GM12878 (cell line): ENCODE data around the gene TMOD2. TPM values are rescaled to one million over a fixed set of nuclear protein-coding genes. Genes with fewer than 3 reads are reported as not detected.

ENCODE experiments used
- ATAC-seq: fragments of 200-7000 bp; cut with Tn5 transposase; 3 replicates; pipeline ENCODE4 v1.9.1; 2020; ENCODE audit warnings: mild to moderate bottlenecking, moderate library complexity
- BruUV-seq: library from RNA; stranded (reverse); fragments of 400-500 nt; replicated peaks from 2 replicates; lab custom pipeline; 2021; lab: Mats Ljungman, UMichigan
- CTCF ChIA-PET: fragments of 300-600 bp; sonication (Branson Sonifier 250); formaldehyde crosslinking; extraction: SDS; loops from one replicate; lab custom pipeline; 2021; ENCODE audit warnings: inconsistent platforms; lab: Yijun Ruan, JAX
- POLR2A ChIA-PET: fragments of 350-600 bp; formaldehyde crosslinking; extraction: SDS; loops from one replicate; lab custom pipeline; 2021; ENCODE audit warnings: inconsistent platforms; lab: Charles Lee
- RAD21 ChIA-PET: fragments of 300-600 bp; sonication (Branson Sonifier 250); formaldehyde crosslinking; loops from one replicate; lab custom pipeline; 2023; ENCODE audit warnings: antibody characterized with exemption; ENCODE audit not compliant: unreplicated experiment; lab: Charles Lee
- SMC1A ChIA-PET: fragments of 300-600 bp; sonication (Branson Sonifier 250); formaldehyde crosslinking; loops from one replicate; lab custom pipeline; 2023; ENCODE audit not compliant: unreplicated experiment, uncharacterized antibody; lab: Charles Lee
- DNase-seq: peaks from one replicate; pipeline ENCODE4 v3.0.0-alpha.2; 2011; ENCODE audit warnings: low read depth, low spot score
- FAIRE-seq: peaks from 3 replicates; lab custom pipeline; 2011; peaks lifted over from hg19 to GRCh38; lab: Jason Lieb, UNC
- H2AFZ ChIP-seq: 2 replicates; pipeline ENCODE4 v1.6.0; 2011; ENCODE audit warnings: low read depth, low read length, control low read depth; ENCODE audit not compliant: control insufficient read depth
- H3K27ac ChIP-seq: 2 replicates; pipeline ENCODE4 v1.5.1; 2011; ENCODE audit warnings: control low read depth; ENCODE audit not compliant: control insufficient read depth, insufficient read depth
- H3K27me3 ChIP-seq, 2 experiments: replicated peaks in 1 of 2; 2 replicates each; pipeline versions ENCODE4 v1.6.0 to v1.6.1; 2011; ENCODE audit warnings: low read length in 1 of 2; ENCODE audit not compliant: control insufficient read depth in 2 of 2, insufficient read depth in 2 of 2
- H3K36me3 ChIP-seq, 2 experiments: 2 replicates each; pipeline ENCODE4 v1.5.1; 2011; ENCODE audit warnings: low read length in 1 of 2; ENCODE audit not compliant: control insufficient read depth in 2 of 2, insufficient read depth in 2 of 2
- H3K4me1 ChIP-seq: 2 replicates; pipeline ENCODE4 v1.6.1; 2011; ENCODE audit warnings: mild to moderate bottlenecking, low read length, moderate library complexity, mixed read lengths; ENCODE audit not compliant: control insufficient read depth, insufficient read depth
- H3K4me2 ChIP-seq: 2 replicates; pipeline ENCODE4 v1.6.0; 2011; ENCODE audit warnings: control low read depth; ENCODE audit not compliant: control insufficient read depth, insufficient read depth
- H3K4me3 ChIP-seq: fragments of 200-600 bp; sonication (generic); 2 replicates; pipeline ENCODE4 v1.5.1; 2016
- H3K79me2 ChIP-seq: 2 replicates; pipeline ENCODE4 v1.6.0; 2011; ENCODE audit warnings: low read length; ENCODE audit not compliant: control insufficient read depth, insufficient read depth
- H3K9ac ChIP-seq: 2 replicates; pipeline ENCODE4 v1.8.0; 2011; ENCODE audit warnings: low read length, control low read depth, mixed read lengths; ENCODE audit not compliant: control insufficient read depth, insufficient read depth
- H3K9me3 ChIP-seq: replicated peaks from 3 replicates; pipeline ENCODE4 v1.5.1; 2011; ENCODE audit warnings: mild to moderate bottlenecking, low read length; ENCODE audit not compliant: control insufficient read depth, insufficient read depth
- H4K20me1 ChIP-seq: 2 replicates; pipeline ENCODE4 v1.6.0; 2011; ENCODE audit not compliant: control insufficient read depth, insufficient read depth
- EP300 ChIP-seq, 2 experiments: fragments of 150-350 bp in 1 of 2; IDR thresholded peaks; 2 replicates each; pipeline ENCODE4 v1.6.1; 2011 to 2012; ENCODE audit warnings: low read depth in 2 of 2, low read length in 2 of 2, borderline replicate concordance in 1 of 2, improper control_type of control experiment in 1 of 2, inconsistent platforms in 1 of 2; ENCODE audit not compliant: control insufficient read depth in 1 of 2
- KDM1A ChIP-seq: fragments of 200-600 bp; sonication (generic); IDR thresholded peaks from 2 replicates; pipeline ENCODE4 v1.6.1; 2016; ENCODE audit warnings: borderline replicate concordance
- MEF2B ChIP-seq: fragments of 450-650 bp; IDR thresholded peaks from 2 replicates; pipeline ENCODE4 v1.6.1; 2018; ENCODE audit warnings: mild to moderate bottlenecking, moderate library complexity; ENCODE audit not compliant: partially characterized antibody, poor library complexity, severe bottlenecking
- MYC ChIP-seq: IDR thresholded peaks from 2 replicates; pipeline ENCODE4 v1.6.1; 2011; ENCODE audit warnings: mild to moderate bottlenecking, low read length, moderate library complexity, inconsistent platforms; ENCODE audit not compliant: insufficient read depth, insufficient replicate concordance, insufficient read length, severe bottlenecking
- NR2C1 ChIP-seq: fragments of 450-650 bp; IDR thresholded peaks from 2 replicates; pipeline ENCODE4 v1.6.1; 2017; ENCODE audit warnings: antibody characterized with exemption, mild to moderate bottlenecking, moderate library complexity
- SPI1 ChIP-seq: IDR thresholded peaks from 2 replicates; pipeline ENCODE4 v1.6.1; 2011; ENCODE audit warnings: low read depth, mild to moderate bottlenecking, low read length, moderate library complexity, borderline replicate concordance; ENCODE audit not compliant: insufficient read depth
- SREBF2 ChIP-seq: IDR thresholded peaks from 2 replicates; pipeline ENCODE4 v1.6.1; 2012; ENCODE audit warnings: mild to moderate bottlenecking, low read length
- whole genome bisulfite sequencing: methylation state at CpG from one replicate; pipeline ENCODE4 v1.1.6; 2016; ENCODE audit warnings: low lambda C conversion rate; ENCODE audit not compliant: insufficient replicate concordance, insufficient coverage; ENCODE audit errors: missing lambda C conversion rate; 5-methylcytosine and 5-hydroxymethylcytosine counted together
- in situ Hi-C: fragments of 300-500 bp; cut with MboI; formaldehyde crosslinking; loops from 9 replicates; pipeline ENCODE4 v1.14.3; 2018; ENCODE audit warnings: mixed read lengths
- intact Hi-C: fragments of 100-400 bp; cut with micrococcal nuclease; formaldehyde crosslinking; loops from one replicate; pipeline ENCODE4 v1.14.2; 2022; ENCODE audit not compliant: unreplicated experiment
- polyA plus RNA-seq, 11 experiments: library from polyadenylated mRNA; depleted of rRNA in 4 of 11; unstranded in 6 of 11; stranded (reverse) in 5 of 11; fragments of >200 nt; fragmentation: Nextera tagmentation in 4 of 11; fragmentation: Illumina TruSeq in 1 of 11; extraction: Ambion mirVana in 4 of 11; extraction: Trizol in 1 of 11; gene quantifications; 1 replicate in 1 of 11; 2 replicates in 10 of 11; pipeline versions ENCODE4 v1.2.1 to v1.2.3, GENCODE V29; 2011 to 2016; ENCODE audit warnings: inconsistent platforms in 2 of 11, missing spikeins in 2 of 11, low read depth in 1 of 11
- total RNA-seq, 4 experiments: library from RNA; depleted of rRNA in 3 of 4; stranded (reverse); fragments of >200 nt in 3 of 4; fragmentation: Illumina TruSeq in 1 of 4; extraction: Trizol in 1 of 4; gene quantifications; 2 replicates each; pipeline versions ENCODE4 v1.2.1 to v1.2.3, GENCODE V29; 2013 to 2021
- TF ChIP-seq, protein P1 (sequence below): fragments of 450-650 bp; IDR thresholded peaks from 2 replicates; pipeline ENCODE4 v1.6.1; 2017; ENCODE audit warnings: antibody characterized with exemption, mild to moderate bottlenecking, moderate library complexity
- TF ChIP-seq, protein P2 (sequence below): IDR thresholded peaks from 2 replicates; pipeline ENCODE4 v1.6.1; 2012; ENCODE audit warnings: low read depth, low read length, improper control_type of control experiment
- TF ChIP-seq, protein P3 (sequence below): fragments of 450-650 bp; formaldehyde crosslinking; IDR thresholded peaks from 2 replicates; pipeline ENCODE4 v1.4.0; 2020; ENCODE audit warnings: mild to moderate bottlenecking, moderate library complexity
- TF ChIP-seq, protein P4 (sequence below): IDR thresholded peaks from 2 replicates; pipeline ENCODE4 v1.6.1; 2012; ENCODE audit warnings: low read length, inconsistent platforms

Gene TMOD2
- total and polyA plus RNA-seq, 10 of the 15 experiments (the other 5 are each of a cell fraction or from before 2014, with no cell fraction given): 0.61 to 15.2 (median 6.3) TPM

DNA sequence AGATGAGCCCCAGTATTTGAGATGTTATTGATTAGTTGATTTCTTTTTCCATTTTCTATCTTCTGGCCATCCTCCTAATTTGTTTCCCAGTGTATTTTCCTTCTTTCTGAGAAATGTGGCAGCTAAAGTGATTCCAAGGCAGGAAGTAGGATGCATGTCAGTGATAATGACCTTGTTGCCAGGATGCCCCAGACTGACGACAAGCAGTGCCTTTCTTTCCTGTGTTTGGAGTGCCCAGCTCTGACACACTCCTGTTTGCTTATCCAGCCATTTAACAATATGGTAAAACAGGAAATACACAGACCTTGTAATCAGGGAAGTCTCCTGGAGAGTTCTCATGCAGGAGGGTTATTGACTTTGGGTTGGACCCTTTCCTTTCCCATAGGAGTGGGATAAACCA lies 20.4 kb downstream of the TMOD2 start (continued):
- no peak for TF ChIP-seq EP300 (IDR thresholded peaks at IDR 0.05; ENCODE audit: borderline replicate concordance in 1 of 2, control insufficient read depth in 1 of 2, low read depth in 2 of 2, low read length in 2 of 2)
- TF ChIP-seq, protein P1, sequence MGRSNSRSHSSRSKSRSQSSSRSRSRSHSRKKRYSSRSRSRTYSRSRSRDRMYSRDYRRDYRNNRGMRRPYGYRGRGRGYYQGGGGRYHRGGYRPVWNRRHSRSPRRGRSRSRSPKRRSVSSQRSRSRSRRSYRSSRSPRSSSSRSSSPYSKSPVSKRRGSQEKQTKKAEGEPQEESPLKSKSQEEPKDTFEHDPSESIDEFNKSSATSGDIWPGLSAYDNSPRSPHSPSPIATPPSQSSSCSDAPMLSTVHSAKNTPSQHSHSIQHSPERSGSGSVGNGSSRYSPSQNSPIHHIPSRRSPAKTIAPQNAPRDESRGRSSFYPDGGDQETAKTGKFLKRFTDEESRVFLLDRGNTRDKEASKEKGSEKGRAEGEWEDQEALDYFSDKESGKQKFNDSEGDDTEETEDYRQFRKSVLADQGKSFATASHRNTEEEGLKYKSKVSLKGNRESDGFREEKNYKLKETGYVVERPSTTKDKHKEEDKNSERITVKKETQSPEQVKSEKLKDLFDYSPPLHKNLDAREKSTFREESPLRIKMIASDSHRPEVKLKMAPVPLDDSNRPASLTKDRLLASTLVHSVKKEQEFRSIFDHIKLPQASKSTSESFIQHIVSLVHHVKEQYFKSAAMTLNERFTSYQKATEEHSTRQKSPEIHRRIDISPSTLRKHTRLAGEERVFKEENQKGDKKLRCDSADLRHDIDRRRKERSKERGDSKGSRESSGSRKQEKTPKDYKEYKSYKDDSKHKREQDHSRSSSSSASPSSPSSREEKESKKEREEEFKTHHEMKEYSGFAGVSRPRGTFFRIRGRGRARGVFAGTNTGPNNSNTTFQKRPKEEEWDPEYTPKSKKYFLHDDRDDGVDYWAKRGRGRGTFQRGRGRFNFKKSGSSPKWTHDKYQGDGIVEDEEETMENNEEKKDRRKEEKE: no peak
- no peak for TF ChIP-seq MYC
- TF ChIP-seq SREBF2: no peak
- TF ChIP-seq, protein P2, sequence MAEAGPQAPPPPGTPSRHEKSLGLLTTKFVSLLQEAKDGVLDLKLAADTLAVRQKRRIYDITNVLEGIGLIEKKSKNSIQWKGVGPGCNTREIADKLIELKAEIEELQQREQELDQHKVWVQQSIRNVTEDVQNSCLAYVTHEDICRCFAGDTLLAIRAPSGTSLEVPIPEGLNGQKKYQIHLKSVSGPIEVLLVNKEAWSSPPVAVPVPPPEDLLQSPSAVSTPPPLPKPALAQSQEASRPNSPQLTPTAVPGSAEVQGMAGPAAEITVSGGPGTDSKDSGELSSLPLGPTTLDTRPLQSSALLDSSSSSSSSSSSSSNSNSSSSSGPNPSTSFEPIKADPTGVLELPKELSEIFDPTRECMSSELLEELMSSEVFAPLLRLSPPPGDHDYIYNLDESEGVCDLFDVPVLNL: no peak

DNA sequence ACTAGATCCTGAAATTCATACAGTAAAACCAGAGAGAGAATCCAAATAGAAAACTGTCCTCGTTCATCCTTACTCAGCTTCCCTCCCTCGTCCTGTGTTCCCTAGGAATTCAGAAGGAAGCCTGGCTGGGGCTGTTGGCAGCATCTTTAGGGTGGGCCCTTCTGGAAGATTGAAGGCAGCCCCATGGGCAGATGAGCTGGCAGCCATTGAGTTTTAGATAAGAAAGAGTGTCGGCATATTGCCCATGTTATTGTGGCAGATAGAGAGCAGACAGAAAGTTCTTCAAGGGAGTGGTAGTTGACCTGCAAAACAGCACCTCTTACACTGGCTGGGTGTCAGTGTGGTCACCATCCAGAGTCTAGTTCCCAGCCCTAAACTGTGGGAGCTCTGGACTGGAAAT lies 23.5 kb downstream of the TMOD2 start:
- H2AFZ ChIP-seq: no peak overlapping the region
- H4K20me1 ChIP-seq: no peaks in the 10 kb centered on the region
- DNase-seq: no peak
- intact Hi-C loops: loop anchor here (5.0 kb wide), 1 partner anchor 238 kb away; no protein-coding TSS in a partner anchor
- no peak for FAIRE-seq
- CTCF ChIA-PET: interaction anchor here (1.2 to 6.6 kb wide), 12 partner anchors 11 to 238 kb away, joined by 3 to 314 read pairs (median 18); partner anchors contain the start of gene LYSMD2
- no peak overlapping the region for H3K4me2 ChIP-seq
- no peaks in the 10 kb centered on the region for H3K36me3 ChIP-seq
- no peak overlapping the region for H3K4me3 ChIP-seq
- SMC1A ChIA-PET: interaction anchor here (0.8 to 4.8 kb wide), 6 partner anchors 13 to 612 kb away, joined by 3 to 170 read pairs (median 5); partner anchors contain the start of gene LYSMD2
- H3K9ac ChIP-seq: no peak overlapping the region
- ATAC-seq: no peak
- WGBS: 68% methylated on average over 3 of the region's 3 CpGs
- H3K9me3 ChIP-seq: no peaks in the 10 kb centered on the region
- RAD21 ChIA-PET: interaction anchor here (2.7 to 8.8 kb wide), 2 partner anchors 38 to 125 kb away, joined by 33 to 232 read pairs; partner anchors contain the start of gene LYSMD2
- no peaks in the 10 kb centered on the region for H3K4me1 ChIP-seq
- POLR2A ChIA-PET: no interaction called here
- no peaks in the 10 kb centered on the region for H3K79me2 ChIP-seq
- no peaks in the 10 kb centered on the region for H3K27me3 ChIP-seq
- in situ Hi-C loops: loop anchor here (5.0 kb wide), 1 partner anchor 133 kb away; no protein-coding TSS in a partner anchor
- no TSS peak for BruUV-seq
- no peak overlapping the region for H3K27ac ChIP-seq
- TF ChIP-seq NR2C1: no peak
- TF ChIP-seq KDM1A: no peak
- TF ChIP-seq, protein P3, sequence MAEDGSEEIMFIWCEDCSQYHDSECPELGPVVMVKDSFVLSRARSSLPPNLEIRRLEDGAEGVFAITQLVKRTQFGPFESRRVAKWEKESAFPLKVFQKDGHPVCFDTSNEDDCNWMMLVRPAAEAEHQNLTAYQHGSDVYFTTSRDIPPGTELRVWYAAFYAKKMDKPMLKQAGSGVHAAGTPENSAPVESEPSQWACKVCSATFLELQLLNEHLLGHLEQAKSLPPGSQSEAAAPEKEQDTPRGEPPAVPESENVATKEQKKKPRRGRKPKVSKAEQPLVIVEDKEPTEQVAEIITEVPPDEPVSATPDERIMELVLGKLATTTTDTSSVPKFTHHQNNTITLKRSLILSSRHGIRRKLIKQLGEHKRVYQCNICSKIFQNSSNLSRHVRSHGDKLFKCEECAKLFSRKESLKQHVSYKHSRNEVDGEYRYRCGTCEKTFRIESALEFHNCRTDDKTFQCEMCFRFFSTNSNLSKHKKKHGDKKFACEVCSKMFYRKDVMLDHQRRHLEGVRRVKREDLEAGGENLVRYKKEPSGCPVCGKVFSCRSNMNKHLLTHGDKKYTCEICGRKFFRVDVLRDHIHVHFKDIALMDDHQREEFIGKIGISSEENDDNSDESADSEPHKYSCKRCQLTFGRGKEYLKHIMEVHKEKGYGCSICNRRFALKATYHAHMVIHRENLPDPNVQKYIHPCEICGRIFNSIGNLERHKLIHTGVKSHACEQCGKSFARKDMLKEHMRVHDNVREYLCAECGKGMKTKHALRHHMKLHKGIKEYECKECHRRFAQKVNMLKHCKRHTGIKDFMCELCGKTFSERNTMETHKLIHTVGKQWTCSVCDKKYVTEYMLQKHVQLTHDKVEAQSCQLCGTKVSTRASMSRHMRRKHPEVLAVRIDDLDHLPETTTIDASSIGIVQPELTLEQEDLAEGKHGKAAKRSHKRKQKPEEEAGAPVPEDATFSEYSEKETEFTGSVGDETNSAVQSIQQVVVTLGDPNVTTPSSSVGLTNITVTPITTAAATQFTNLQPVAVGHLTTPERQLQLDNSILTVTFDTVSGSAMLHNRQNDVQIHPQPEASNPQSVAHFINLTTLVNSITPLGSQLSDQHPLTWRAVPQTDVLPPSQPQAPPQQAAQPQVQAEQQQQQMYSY (CRISPR knock-in tag): no peak
- TF ChIP-seq SPI1: no peak
- TF ChIP-seq MEF2B: no peak
- TF ChIP-seq, protein P4, sequence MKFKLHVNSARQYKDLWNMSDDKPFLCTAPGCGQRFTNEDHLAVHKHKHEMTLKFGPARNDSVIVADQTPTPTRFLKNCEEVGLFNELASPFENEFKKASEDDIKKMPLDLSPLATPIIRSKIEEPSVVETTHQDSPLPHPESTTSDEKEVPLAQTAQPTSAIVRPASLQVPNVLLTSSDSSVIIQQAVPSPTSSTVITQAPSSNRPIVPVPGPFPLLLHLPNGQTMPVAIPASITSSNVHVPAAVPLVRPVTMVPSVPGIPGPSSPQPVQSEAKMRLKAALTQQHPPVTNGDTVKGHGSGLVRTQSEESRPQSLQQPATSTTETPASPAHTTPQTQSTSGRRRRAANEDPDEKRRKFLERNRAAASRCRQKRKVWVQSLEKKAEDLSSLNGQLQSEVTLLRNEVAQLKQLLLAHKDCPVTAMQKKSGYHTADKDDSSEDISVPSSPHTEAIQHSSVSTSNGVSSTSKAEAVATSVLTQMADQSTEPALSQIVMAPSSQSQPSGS: no peak
